GM12874 (cell line): ENCODE results near the gene NUDT1.

Source experiments
- CTCF ChIP-seq: IDR thresholded peaks from 2 replicates; pipeline ENCODE4 v1.5.1; 2011; ENCODE audit warnings: low read depth, mild to moderate bottlenecking, control low read depth, low read length, moderate library complexity; ENCODE audit not compliant: insufficient read depth

Gene NUDT1

GRCh38 chr7:2209146-2209960 is 32.7 kb upstream of the NUDT1 start:
- TF ChIP-seq CTCF, result peak; percentile 84

GRCh38 chr7:2209961-2210323 is 32.1 kb upstream of the NUDT1 start:
- TF ChIP-seq CTCF, result no peak

GRCh38 chr7:2210551-2211258 is 31.3 kb upstream of the NUDT1 start:
- no peak for TF ChIP-seq CTCF

GRCh38 chr7:2211259-2211880 is 30.7 kb upstream of the NUDT1 start:
- no peak for TF ChIP-seq CTCF

GRCh38 chr7:2211926-2212325 is 30.1 kb upstream of the NUDT1 start:
- TF ChIP-seq CTCF, result no peak

GRCh38 chr7:2212906-2213305 is 29.1 kb upstream of the NUDT1 start:
- TF ChIP-seq CTCF, result no peak

- TF ChIP-seq CTCF, result no peak
These were observed 28.3 kb upstream of the NUDT1 start for GRCh38 chr7:2213551-2214215.
